HepG2 (cell line): ENCODE data around the gene POP5. TPM values are rescaled to one million over a fixed set of nuclear protein-coding genes. Genes with fewer than 3 reads are reported as not detected.

ENCODE experiments used
- ATF7 ChIP-seq, 2 experiments: fragments of 450-650 bp in 1 of 2; sonication (generic) in 1 of 2; formaldehyde crosslinking in 1 of 2; IDR thresholded peaks; 2 replicates each; pipeline versions ENCODE4 v1.4.0 to v1.6.1; 2016 to 2020; ENCODE audit warnings: antibody characterized with exemption in 1 of 2, mild to moderate bottlenecking in 1 of 2, missing genetic modification reagents in 1 of 2
- HES4 ChIP-seq: sonication (generic); formaldehyde crosslinking; IDR thresholded peaks from 2 replicates; pipeline ENCODE4 v1.9.0; 2021; ENCODE audit warnings: mild to moderate bottlenecking, missing genetic modification reagents, borderline replicate concordance
- KDM6A ChIP-seq: IDR thresholded peaks from 2 replicates; pipeline ENCODE4 v1.6.1; 2016; ENCODE audit warnings: low read depth
- NFIB ChIP-seq: sonication (generic); formaldehyde crosslinking; IDR thresholded peaks from 2 replicates; pipeline ENCODE4 v1.9.0; 2021; ENCODE audit warnings: missing genetic modification reagents, mild to moderate bottlenecking, borderline replicate concordance
- NR1H2 ChIP-seq: sonication (generic); formaldehyde crosslinking; IDR thresholded peaks from 2 replicates; pipeline ENCODE4 v1.8.1; 2022; ENCODE audit warnings: low read depth, missing genetic modification reagents, borderline replicate concordance
- PPARG ChIP-seq: conservative IDR thresholded peaks from 2 replicates; pipeline ENCODE4 v1.6.1; 2016; ENCODE audit warnings: missing biosample characterization, missing genetic modification reagents
- PTBP1 ChIP-seq: fragments of 200-400 bp; formaldehyde crosslinking; IDR thresholded peaks from 2 replicates; pipeline ENCODE4 v1.6.1; 2018; ENCODE audit warnings: low read length, low read depth; ENCODE audit not compliant: poor library complexity, severe bottlenecking
- REPIN1 ChIP-seq: sonication (generic); formaldehyde crosslinking; IDR thresholded peaks from 2 replicates; pipeline ENCODE4 v1.8.0; 2022; ENCODE audit warnings: missing genetic modification reagents, low read depth, mild to moderate bottlenecking, borderline replicate concordance
- SP140L ChIP-seq: sonication (generic); formaldehyde crosslinking; IDR thresholded peaks from 2 replicates; pipeline ENCODE4 v1.4.0; 2020; ENCODE audit warnings: missing genetic modification reagents, borderline replicate concordance
- TBX2 ChIP-seq: sonication (generic); formaldehyde crosslinking; IDR thresholded peaks from 2 replicates; pipeline ENCODE4 v1.5.0; 2020; ENCODE audit warnings: missing genetic modification reagents, mild to moderate bottlenecking, borderline replicate concordance
- ZMYM2 ChIP-seq: sonication (generic); formaldehyde crosslinking; IDR thresholded peaks from 2 replicates; pipeline ENCODE4 v1.8.0; 2022; ENCODE audit warnings: mild to moderate bottlenecking, missing genetic modification reagents
- ZNF292 ChIP-seq: sonication (generic); formaldehyde crosslinking; IDR thresholded peaks from 2 replicates; pipeline ENCODE4 v1.8.1; 2022; ENCODE audit warnings: mild to moderate bottlenecking, low read depth, missing genetic modification reagents, borderline replicate concordance
- ZNF460 ChIP-seq: sonication (generic); formaldehyde crosslinking; IDR thresholded peaks from 2 replicates; pipeline ENCODE4 v1.5.1; 2020; ENCODE audit warnings: missing genetic modification reagents, mild to moderate bottlenecking, borderline replicate concordance
- ZNF567 ChIP-seq: sonication (generic); formaldehyde crosslinking; IDR thresholded peaks from 2 replicates; pipeline ENCODE4 v1.8.1; 2023; ENCODE audit warnings: mild to moderate bottlenecking, missing genetic modification reagents, borderline replicate concordance
- ZNF572 ChIP-seq: sonication (generic); formaldehyde crosslinking; IDR thresholded peaks from 2 replicates; pipeline ENCODE4 v1.5.1; 2020; ENCODE audit warnings: mild to moderate bottlenecking, missing genetic modification reagents
- ZNF670 ChIP-seq: sonication (generic); formaldehyde crosslinking; IDR thresholded peaks from 2 replicates; pipeline ENCODE4 v1.8.0; 2022; ENCODE audit warnings: mild to moderate bottlenecking, missing genetic modification reagents, borderline replicate concordance
- ZNF775 ChIP-seq: sonication (generic); formaldehyde crosslinking; IDR thresholded peaks from 2 replicates; pipeline ENCODE4 v1.4.0; 2020; ENCODE audit warnings: missing genetic modification reagents, mild to moderate bottlenecking, moderate library complexity, borderline replicate concordance
- ZSCAN31 ChIP-seq: sonication (generic); formaldehyde crosslinking; IDR thresholded peaks from 2 replicates; pipeline ENCODE4 v1.5.0; 2020; ENCODE audit warnings: low read depth, mild to moderate bottlenecking, missing genetic modification reagents
- polyA plus RNA-seq, 8 experiments: library from polyadenylated mRNA; depleted of rRNA in 3 of 8; stranded (reverse) in 7 of 8; unstranded in 1 of 8; fragments of >200 nt; fragmentation: Illumina TruSeq in 4 of 8; extraction: Trizol in 4 of 8; gene quantifications; 2 replicates each; pipeline versions ENCODE4 v1.2.1 to v1.2.3, GENCODE V29; 2011 to 2016; ENCODE audit warnings: low read depth in 4 of 8, missing spikeins in 1 of 8, mixed read lengths in 1 of 8; ENCODE audit not compliant: insufficient read depth in 1 of 8
- total RNA-seq, 5 experiments: library from RNA; depleted of rRNA; stranded (reverse); fragments of >200 nt; fragmentation: Illumina TruSeq; extraction: Trizol; gene quantifications; 2 replicates each; pipeline ENCODE4 v1.2.3, GENCODE V29; 2016; ENCODE audit warnings: low read depth in 1 of 5
- TF ChIP-seq, protein P1 (sequence below): sonication (generic); formaldehyde crosslinking; conservative IDR thresholded peaks from 2 replicates; pipeline ENCODE4 v1.4.0; 2020; ENCODE audit warnings: missing genetic modification reagents
- TF ChIP-seq, protein P2 (sequence below): sonication (generic); formaldehyde crosslinking; IDR thresholded peaks from 2 replicates; pipeline ENCODE4 v1.5.0; 2020; ENCODE audit warnings: missing genetic modification reagents, mild to moderate bottlenecking, borderline replicate concordance
- TF ChIP-seq, protein P3 (sequence below): IDR thresholded peaks from 2 replicates; pipeline ENCODE4 v1.6.1; 2016; ENCODE audit warnings: low read depth
- TF ChIP-seq, protein P4 (sequence below): sonication (generic); formaldehyde crosslinking; IDR thresholded peaks from 2 replicates; pipeline ENCODE4 v1.5.1; 2020; ENCODE audit warnings: missing genetic modification reagents, mild to moderate bottlenecking, borderline replicate concordance

Gene POP5
- total and polyA plus RNA-seq, 2 of the 13 experiments (the other 11 are each of a cell fraction or from before 2014, with no cell fraction given) = 45.6 to 61.3 TPM

DNA sequence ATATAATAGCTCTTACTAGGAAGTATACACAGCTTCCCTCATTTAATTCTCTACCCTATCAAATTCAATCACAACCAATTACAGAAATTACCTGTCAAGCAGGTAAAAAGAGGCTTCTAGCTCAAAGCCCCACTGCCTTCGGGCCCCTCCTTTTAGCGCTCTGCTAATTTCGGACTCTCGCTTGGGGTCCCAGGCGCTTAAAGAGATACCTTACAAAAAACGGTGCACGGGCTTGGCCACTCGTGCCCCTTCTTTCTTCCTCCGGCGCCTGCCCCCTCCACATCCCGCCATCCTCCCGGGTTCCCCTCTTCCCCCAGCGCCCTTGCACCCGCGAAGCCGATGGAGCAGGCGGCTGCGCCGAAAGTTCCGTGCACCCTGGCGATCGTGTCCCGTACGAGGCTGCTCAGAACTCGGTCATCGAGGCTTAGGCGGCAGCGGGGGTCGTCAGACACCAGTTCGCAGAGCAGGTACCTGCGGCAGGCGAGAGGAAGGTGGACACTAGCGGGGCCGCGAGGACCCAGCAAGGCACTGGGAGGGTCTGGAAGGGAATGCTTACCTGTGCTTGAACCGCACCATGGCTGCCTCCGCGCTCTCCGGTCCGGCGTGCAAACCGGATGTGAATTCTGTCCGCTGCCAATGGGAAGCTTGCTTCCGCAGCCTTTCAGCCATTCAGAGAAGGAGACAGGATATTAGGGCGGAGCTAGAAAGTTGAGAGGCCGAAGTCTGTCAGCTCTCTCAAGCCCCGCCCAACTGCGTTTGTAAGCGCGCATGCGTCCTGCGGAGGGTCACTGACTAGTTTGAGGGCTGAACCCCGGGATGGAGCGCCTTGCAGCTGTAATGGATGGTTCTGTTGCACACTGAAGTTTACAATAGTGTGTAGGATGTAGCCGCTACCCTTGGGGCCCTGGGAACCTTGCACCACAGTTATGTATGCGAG, at the start of gene POP5 (continued):
- TF ChIP-seq, protein P1, sequence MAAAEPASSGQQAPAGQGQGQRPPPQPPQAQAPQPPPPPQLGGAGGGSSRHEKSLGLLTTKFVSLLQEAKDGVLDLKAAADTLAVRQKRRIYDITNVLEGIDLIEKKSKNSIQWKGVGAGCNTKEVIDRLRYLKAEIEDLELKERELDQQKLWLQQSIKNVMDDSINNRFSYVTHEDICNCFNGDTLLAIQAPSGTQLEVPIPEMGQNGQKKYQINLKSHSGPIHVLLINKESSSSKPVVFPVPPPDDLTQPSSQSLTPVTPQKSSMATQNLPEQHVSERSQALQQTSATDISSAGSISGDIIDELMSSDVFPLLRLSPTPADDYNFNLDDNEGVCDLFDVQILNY (CRISPR knock-in tag) = no peak
- TF ChIP-seq ATF7 (IDR thresholded peaks at IDR 0.05) = no peak
- no peak; the same call in 1 of the 2 replicates for TF ChIP-seq ATF7 (CRISPR knock-in tag; IDR thresholded peaks at IDR 0.05)
- TF ChIP-seq, protein P2, sequence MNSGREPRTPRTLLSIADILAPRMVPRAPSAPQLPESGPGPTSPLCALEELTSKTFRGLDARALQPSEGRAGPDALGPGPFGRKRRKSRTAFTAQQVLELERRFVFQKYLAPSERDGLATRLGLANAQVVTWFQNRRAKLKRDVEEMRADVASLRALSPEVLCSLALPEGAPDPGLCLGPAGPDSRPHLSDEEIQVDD (CRISPR knock-in tag) = no peak
- peak; percentile 76; the same call in 1 of the 2 replicates for TF ChIP-seq HES4
- peak; percentile 37; the same call in 1 of the 2 replicates for TF ChIP-seq ZNF292
- TF ChIP-seq ZMYM2 = no peak
- TF ChIP-seq NFIB (CRISPR knock-in tag) = no peak
- peak; percentile 25; the same call in 1 of the 2 replicates for TF ChIP-seq ZNF572 (CRISPR knock-in tag)
- TF ChIP-seq, protein P3, sequence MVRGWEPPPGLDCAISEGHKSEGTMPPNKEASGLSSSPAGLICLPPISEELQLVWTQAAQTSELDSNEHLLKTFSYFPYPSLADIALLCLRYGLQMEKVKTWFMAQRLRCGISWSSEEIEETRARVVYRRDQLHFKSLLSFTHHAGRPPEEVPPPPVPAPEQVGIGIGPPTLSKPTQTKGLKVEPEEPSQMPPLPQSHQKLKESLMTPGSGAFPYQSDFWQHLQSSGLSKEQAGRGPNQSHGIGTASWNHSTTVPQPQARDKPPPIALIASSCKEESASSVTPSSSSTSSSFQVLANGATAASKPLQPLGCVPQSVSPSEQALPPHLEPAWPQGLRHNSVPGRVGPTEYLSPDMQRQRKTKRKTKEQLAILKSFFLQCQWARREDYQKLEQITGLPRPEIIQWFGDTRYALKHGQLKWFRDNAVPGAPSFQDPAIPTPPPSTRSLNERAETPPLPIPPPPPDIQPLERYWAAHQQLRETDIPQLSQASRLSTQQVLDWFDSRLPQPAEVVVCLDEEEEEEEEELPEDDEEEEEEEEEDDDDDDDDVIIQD (CRISPR knock-in tag) = no peak
- TF ChIP-seq ZNF460 = no peak
- no peak for TF ChIP-seq REPIN1 (CRISPR knock-in tag)
- TF ChIP-seq KDM6A (CRISPR knock-in tag) = no peak
- TF ChIP-seq SP140L = no peak
- no peak for TF ChIP-seq ZNF775 (CRISPR knock-in tag)
- 0 out of 2 replicates have a peak, but pooled peaks have one; percentile 48 for TF ChIP-seq ZNF567 (CRISPR knock-in tag)
- TF ChIP-seq, protein P4, sequence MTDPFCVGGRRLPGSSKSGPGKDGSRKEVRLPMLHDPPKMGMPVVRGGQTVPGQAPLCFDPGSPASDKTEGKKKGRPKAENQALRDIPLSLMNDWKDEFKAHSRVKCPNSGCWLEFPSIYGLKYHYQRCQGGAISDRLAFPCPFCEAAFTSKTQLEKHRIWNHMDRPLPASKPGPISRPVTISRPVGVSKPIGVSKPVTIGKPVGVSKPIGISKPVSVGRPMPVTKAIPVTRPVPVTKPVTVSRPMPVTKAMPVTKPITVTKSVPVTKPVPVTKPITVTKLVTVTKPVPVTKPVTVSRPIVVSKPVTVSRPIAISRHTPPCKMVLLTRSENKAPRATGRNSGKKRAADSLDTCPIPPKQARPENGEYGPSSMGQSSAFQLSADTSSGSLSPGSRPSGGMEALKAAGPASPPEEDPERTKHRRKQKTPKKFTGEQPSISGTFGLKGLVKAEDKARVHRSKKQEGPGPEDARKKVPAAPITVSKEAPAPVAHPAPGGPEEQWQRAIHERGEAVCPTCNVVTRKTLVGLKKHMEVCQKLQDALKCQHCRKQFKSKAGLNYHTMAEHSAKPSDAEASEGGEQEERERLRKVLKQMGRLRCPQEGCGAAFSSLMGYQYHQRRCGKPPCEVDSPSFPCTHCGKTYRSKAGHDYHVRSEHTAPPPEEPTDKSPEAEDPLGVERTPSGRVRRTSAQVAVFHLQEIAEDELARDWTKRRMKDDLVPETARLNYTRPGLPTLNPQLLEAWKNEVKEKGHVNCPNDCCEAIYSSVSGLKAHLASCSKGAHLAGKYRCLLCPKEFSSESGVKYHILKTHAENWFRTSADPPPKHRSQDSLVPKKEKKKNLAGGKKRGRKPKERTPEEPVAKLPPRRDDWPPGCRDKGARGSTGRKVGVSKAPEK (CRISPR knock-in tag) = 0 out of 2 replicates have a peak, but pooled peaks have one; percentile 42
- peak; percentile 72; the same call in 1 of the 2 replicates for TF ChIP-seq TBX2 (CRISPR knock-in tag)
- no peak for TF ChIP-seq PPARG (CRISPR knock-in tag)
- no peak for TF ChIP-seq ZNF670 (CRISPR knock-in tag)
- TF ChIP-seq NR1H2 (CRISPR knock-in tag) = no peak
- TF ChIP-seq PTBP1 = no peak
- peak; percentile 87; the same call in 1 of the 2 replicates for TF ChIP-seq ZSCAN31 (CRISPR knock-in tag)
